Peyer's patch (tissue), 4 donors: ENCODE results near the gene RNF41. TPM values are rescaled to one million over a fixed set of nuclear protein-coding genes. Genes with fewer than 3 reads are reported as not detected.

Source experiments
- DNase-seq, 3 donors: peaks; one replicate each; pipeline ENCODE4 v3.0.0-alpha.2; 2017 to 2019
- H3K27ac ChIP-seq, 4 donors: fragments of 200-600 bp; sonication (generic); one replicate each; pipeline ENCODE4 v1.5.1; 2016 to 2019
- H3K27me3 ChIP-seq, 2 donors: fragments of 200-600 bp; sonication (generic); one replicate each; pipeline ENCODE4 v1.5.1; 2019
- H3K36me3 ChIP-seq, 3 donors: fragments of 200-600 bp; sonication (generic); one replicate each; pipeline ENCODE4 v1.5.1; 2016 to 2019
- H3K4me1 ChIP-seq, 4 donors: fragments of 200-600 bp; sonication (generic); one replicate each; pipeline ENCODE4 v1.5.1; 2016 to 2019
- H3K4me3 ChIP-seq, 4 donors: fragments of 200-600 bp; sonication (generic); 1 replicate in 3 of 4; 2 replicates in 1 of 4; pipeline ENCODE4 v1.5.1; 2016 to 2019; ENCODE audit warnings: mild to moderate bottlenecking in 1 of 4
- H3K9me3 ChIP-seq, 4 donors: fragments of 200-600 bp; sonication (generic); one replicate each; pipeline ENCODE4 v1.5.1; 2016 to 2019; ENCODE audit warnings: mild to moderate bottlenecking in 1 of 4
- CTCF ChIP-seq, 6 experiments: fragments of 450-650 bp in 4 of 6; fragments of 200-600 bp in 2 of 6; sonication (generic) in 1 of 6; IDR thresholded peaks; one replicate each; pipeline ENCODE4 v1.5.1; 2017 to 2019; ENCODE audit warnings: antibody characterized with exemption in 6 of 6, mild to moderate bottlenecking in 3 of 6, moderate library complexity in 1 of 6
- POLR2A ChIP-seq, 2 donors: fragments of 450-650 bp; IDR thresholded peaks; one replicate each; pipeline ENCODE4 v1.5.1; 2017; ENCODE audit warnings: antibody characterized with exemption in 2 of 2, mild to moderate bottlenecking in 2 of 2, moderate library complexity in 2 of 2
- total RNA-seq, 4 donors: library from RNA; depleted of rRNA; stranded (reverse); fragments of >200 nt; gene quantifications; one replicate each; pipeline ENCODE4 v1.1.0, GENCODE V29; 2016

Gene RNF41
- total RNA-seq, 4 donors from 2014 or later = 23.8 to 52.0 (median 37.6) TPM

- TF ChIP-seq POLR2A (IDR thresholded peaks at IDR 0.05) = no peak
- no peak for TF ChIP-seq CTCF (IDR thresholded peaks at IDR 0.05)
- Histone ChIP-seq H3K27me3 (no peaks in the 10 kb centered on the region), H3K4me1 (peaks cover 5 to 47% (median 7%) of the 10 kb centered on the region in 4 donors)
Observed at GRCh38 chr12:56220611-56221231, 1.0 kb downstream of the RNF41 start.

GRCh38 chr12:56219840-56220239 lies 1.9 kb downstream of the RNF41 start:
- Histone ChIP-seq H3K9me3 (no peaks in the 10 kb centered on the region), H3K4me3 (no peak overlapping the region), H3K36me3 (peaks cover 0 to 18% (median 0%) of the 10 kb centered on the region in 3 donors), H3K27me3 (no peaks in the 10 kb centered on the region), H3K27ac (peak overlapping the region in 2 of 4 donors; percentile 94), H3K4me1 (peaks cover 5 to 40% (median 6%) of the 10 kb centered on the region in 4 donors)
- DNase-seq = no peak
- no peak for TF ChIP-seq CTCF (IDR thresholded peaks at IDR 0.05)
- TF ChIP-seq POLR2A (IDR thresholded peaks at IDR 0.05) = no peak

More at GRCh38 chr12:56220611-56221231, 1.0 kb downstream of the RNF41 start:
- Histone ChIP-seq H3K36me3 (peaks cover 0 to 13% (median 0%) of the 10 kb centered on the region in 3 donors), H3K4me3 (peak overlapping the region; percentile 67 to 96 (median 85)), H3K9me3 (no peaks in the 10 kb centered on the region), H3K27ac (peak overlapping the region; percentile 94 to 99 (median 95))
- peak in 2 of 3 donors; percentile 66 to 68 for DNase-seq

GRCh38 chr12:56216461-56216860 lies 5.3 kb downstream of the RNF41 start:
- Histone ChIP-seq H3K27me3 (no peaks in the 10 kb centered on the region), H3K9me3 (no peaks in the 10 kb centered on the region), H3K4me1 (peaks cover 0 to 19% (median 0%) of the 10 kb centered on the region in 4 donors), H3K4me3 (no peak overlapping the region), H3K36me3 (peaks cover 0 to 52% (median 0%) of the 10 kb centered on the region in 3 donors), H3K27ac (no peak overlapping the region)
- DNase-seq = no peak
- TF ChIP-seq POLR2A (IDR thresholded peaks at IDR 0.05) (no peak), CTCF (IDR thresholded peaks at IDR 0.05) (no peak)

- TF ChIP-seq CTCF (IDR thresholded peaks at IDR 0.05) (no peak), POLR2A (IDR thresholded peaks at IDR 0.05) (no peak)
- Histone ChIP-seq H3K27ac (no peak overlapping the region), H3K4me1 (no peaks in the 10 kb centered on the region), H3K4me3 (no peak overlapping the region), H3K9me3 (no peaks in the 10 kb centered on the region), H3K27me3 (no peaks in the 10 kb centered on the region), H3K36me3 (peaks cover 0 to 76% (median 3%) of the 10 kb centered on the region in 3 donors)
- DNase-seq = no peak
Observed at GRCh38 chr12:56213878-56214277, 7.8 kb downstream of the RNF41 start.

- DNase-seq = no peak
- Histone ChIP-seq H3K9me3 (no peaks in the 10 kb centered on the region), H3K27me3 (no peaks in the 10 kb centered on the region), H3K27ac (no peak overlapping the region), H3K4me1 (no peaks in the 10 kb centered on the region), H3K4me3 (no peak overlapping the region), H3K36me3 (peaks cover 2 to 90% (median 3%) of the 10 kb centered on the region in 3 donors)
- TF ChIP-seq POLR2A (IDR thresholded peaks at IDR 0.05) (no peak), CTCF (IDR thresholded peaks at IDR 0.05) (no peak)
Observed at GRCh38 chr12:56212361-56212760, 9.4 kb downstream of the RNF41 start.
